RWPE1 (cell line): ENCODE data around the gene RALGPS1.

Experiments used
- CTCF ChIA-PET: fragments of 350-600 bp; sonication (Branson Sonifier 250); formaldehyde crosslinking; extraction: SDS; loops from one replicate; lab custom pipeline; 2021; lab: Yijun Ruan, JAX
- POLR2A ChIA-PET: fragments of 400-600 bp; formaldehyde crosslinking; extraction: SDS; loops from one replicate; lab custom pipeline; 2020; ENCODE audit warnings: antibody characterized with exemption; ENCODE audit not compliant: low non-redundant PET; lab: Yijun Ruan, JAX
- DNase-seq: peaks from one replicate; pipeline ENCODE4 v3.0.0; 2012; ENCODE audit warnings: low spot score
- H3K27ac ChIP-seq: fragments of 450-650 bp; 2 replicates; pipeline ENCODE4 v1.5.1; 2017
- CTCF ChIP-seq: fragments of 450-650 bp; conservative IDR thresholded peaks from 2 replicates; pipeline ENCODE4 v1.5.1; 2017; ENCODE audit warnings: low read depth, mild to moderate bottlenecking

The RALGPS1 gene

DNA sequence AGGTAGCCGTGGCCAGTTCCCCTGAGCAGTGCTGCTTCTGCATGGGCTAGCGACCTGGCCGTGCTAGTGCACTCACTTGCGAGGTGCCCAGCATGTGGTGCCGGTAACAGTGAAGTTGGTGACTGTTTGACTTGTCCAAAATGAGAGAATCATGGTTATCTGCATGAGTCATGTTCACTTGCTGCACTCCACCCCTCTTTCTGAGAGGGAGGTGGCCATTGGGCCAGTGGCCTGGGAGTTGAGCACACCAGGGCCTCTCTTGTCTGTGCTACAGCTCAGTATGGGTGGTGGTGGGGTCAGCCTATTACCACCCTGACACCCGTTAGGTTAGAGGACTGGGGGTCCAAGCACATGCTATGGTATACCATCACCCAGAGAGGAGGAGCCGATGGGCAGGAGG is 294.6 kb downstream of the RALGPS1 start:
- CTCF ChIA-PET, result interaction anchor here (1.4 kb wide), 1 partner anchor 268 kb away, joined by 5 read pairs; no protein-coding TSS in a partner anchor
- DNase-seq, result no peak
- POLR2A ChIA-PET, result no interaction called here
- no peak for TF ChIP-seq CTCF
- no peak overlapping the region for H3K27ac ChIP-seq

GRCh38 chr9:127209948-127210640 is 295.5 kb downstream of the RALGPS1 start:
- no peak for DNase-seq
- ChIA-PET POLR2A (interaction anchor here (0.5 kb wide), 1 partner anchor 233 kb away, joined by 3 read pairs; no protein-coding TSS in a partner anchor), CTCF (interaction anchor here (1.0 to 1.7 kb wide), 3 partner anchors 138 to 269 kb away, joined by 3 to 5 read pairs (median 4); no protein-coding TSS in a partner anchor)
- no peak for TF ChIP-seq CTCF
- H3K27ac ChIP-seq, result no peak overlapping the region

DNA sequence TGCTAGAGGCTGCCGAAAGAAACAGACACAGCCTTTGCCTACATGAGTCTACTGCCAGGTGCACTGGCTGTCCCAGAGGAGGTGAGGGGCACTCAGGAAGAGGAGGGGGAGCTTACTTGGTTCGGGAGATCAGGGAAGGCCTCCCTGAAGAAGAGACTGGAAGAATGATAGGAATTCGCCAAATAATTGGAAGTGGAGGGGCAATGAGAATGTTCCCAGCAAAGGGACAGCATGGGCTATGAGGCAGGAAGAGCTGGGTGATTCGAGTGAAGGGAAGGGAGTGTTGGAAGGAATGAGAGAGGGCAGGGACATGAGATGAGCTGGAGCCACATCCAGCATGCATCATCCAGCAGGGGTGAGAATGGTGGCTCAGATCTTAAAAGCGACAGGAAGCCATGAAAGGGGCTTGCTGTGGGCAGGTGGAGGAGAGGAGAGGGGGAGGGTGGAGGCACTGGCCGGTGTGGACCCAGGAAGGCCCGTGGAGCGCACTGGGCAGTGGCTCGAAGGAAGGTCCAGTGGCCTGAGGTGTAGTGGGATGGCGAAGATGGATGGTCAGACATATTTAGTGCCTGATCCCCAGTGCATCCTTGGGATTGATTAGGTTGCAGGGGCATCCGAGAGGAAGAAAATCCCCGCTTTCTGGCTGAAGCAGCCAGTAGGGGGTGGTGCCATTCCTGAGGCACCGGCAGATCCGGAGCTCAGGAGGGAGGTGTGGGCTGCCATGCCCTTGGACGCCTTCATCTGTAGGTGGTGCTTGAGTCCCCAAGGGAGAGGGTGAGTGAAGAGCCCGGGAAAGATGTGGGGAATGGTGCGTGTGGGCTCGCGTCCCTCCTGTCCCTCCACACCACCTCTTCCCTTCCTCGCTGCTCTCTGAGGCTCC is 296.5 kb downstream of the RALGPS1 start:
- ChIA-PET POLR2A (interaction anchor here (0.5 kb wide), 1 partner anchor 232 kb away, joined by 3 read pairs; no protein-coding TSS in a partner anchor), CTCF (interaction anchor here (0.8 to 1.7 kb wide), 6 partner anchors 12 to 554 kb away, joined by 3 to 9 read pairs (median 4); partner anchors contain the start of gene SLC2A8)
- H3K27ac ChIP-seq, result no peak overlapping the region
- TF ChIP-seq CTCF, result no peak
- no peak for DNase-seq

GRCh38 chr9:127211983-127212382 is 297.4 kb downstream of the RALGPS1 start:
- ChIA-PET CTCF (interaction anchor here (0.7 to 1.5 kb wide), 4 partner anchors 13 to 553 kb away, joined by 3 to 9 read pairs (median 4); partner anchors contain the start of gene SLC2A8), POLR2A (no interaction called here)
- H3K27ac ChIP-seq, result no peak overlapping the region
- no peak for DNase-seq
- TF ChIP-seq CTCF, result no peak

DNA sequence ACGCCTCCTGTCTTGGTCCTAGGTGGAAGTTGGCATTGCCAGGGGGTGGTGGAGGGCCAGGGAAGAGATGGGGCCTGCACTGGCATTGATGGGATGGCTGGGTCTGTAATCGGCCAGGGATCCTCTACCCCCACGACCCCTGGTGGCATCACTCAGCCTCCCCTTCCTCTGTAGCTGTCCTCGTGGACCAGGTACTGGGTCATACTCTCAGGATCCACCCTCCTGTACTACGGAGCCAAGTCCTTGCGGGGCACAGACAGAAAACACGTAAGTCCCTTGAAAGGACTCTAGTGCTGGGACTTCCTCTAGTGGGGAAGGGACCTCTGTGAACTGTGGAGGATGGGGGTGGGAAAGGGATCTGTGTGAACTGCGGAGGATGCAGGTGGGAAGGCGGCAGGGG is 297.9 kb downstream of the RALGPS1 start:
- no peak overlapping the region for H3K27ac ChIP-seq
- DNase-seq, result no peak
- ChIA-PET CTCF (interaction anchor here (0.7 to 3.2 kb wide), 4 partner anchors 185 to 552 kb away, joined by 3 to 14 read pairs (median 6); partner anchors contain the start of gene SLC2A8), POLR2A (no interaction called here)
- TF ChIP-seq CTCF, result no peak

DNA sequence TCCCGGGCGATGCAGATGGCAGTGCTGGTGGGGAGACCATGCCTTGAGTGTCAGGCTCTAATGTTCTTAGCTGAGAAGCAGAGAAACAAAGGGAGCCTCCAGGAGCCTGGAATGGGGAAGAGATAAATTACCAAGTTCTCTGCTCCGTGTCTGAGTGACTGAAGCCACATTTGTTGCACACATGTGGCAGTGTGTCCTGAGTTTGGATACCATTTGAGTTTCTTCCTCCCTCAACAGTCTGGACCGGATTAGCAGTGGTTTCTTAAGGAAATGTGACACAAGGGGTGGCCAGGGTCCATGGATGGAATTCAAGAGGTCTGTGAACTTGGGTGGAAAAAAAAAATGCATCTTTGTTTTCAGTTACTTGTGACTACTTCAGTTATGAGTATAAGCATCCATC is 299.3 kb downstream of the RALGPS1 start:
- ChIA-PET CTCF (interaction anchor here (0.9 to 3.2 kb wide), 5 partner anchors 11 to 274 kb away, joined by 3 to 17 read pairs (median 14); no protein-coding TSS in a partner anchor), POLR2A (interaction anchor here (0.9 kb wide), 1 partner anchor 11 kb away, joined by 3 read pairs; no protein-coding TSS in a partner anchor)
- no peak overlapping the region for H3K27ac ChIP-seq
- TF ChIP-seq CTCF, result no peak
- no peak for DNase-seq
